DND-41 (cell line): Measurements from ENCODE around the gene ARHGAP32.

Experiments used
- ATAC-seq: fragments of 200-7000 bp; cut with Tn5 transposase; 3 replicates; pipeline ENCODE4 v1.9.1; 2021; ENCODE audit warnings: low read depth; ENCODE audit not compliant: insufficient read depth
- DNase-seq: peaks from one replicate; pipeline ENCODE4 v3.0.0-alpha.2; 2020
- H2AFZ ChIP-seq: 2 replicates; pipeline ENCODE4 v1.6.0; 2012; ENCODE audit warnings: low read depth, low read length
- H3K27ac ChIP-seq: 2 replicates; pipeline ENCODE4 v1.5.1; 2012; ENCODE audit warnings: low read length, inconsistent platforms
- H3K27me3 ChIP-seq: fragments of 200-600 bp; sonication (generic); 2 replicates; pipeline ENCODE4 v1.6.0; 2012; ENCODE audit warnings: low read length, mild to moderate bottlenecking, inconsistent platforms; ENCODE audit not compliant: insufficient read depth, poor library complexity
- H3K36me3 ChIP-seq: 2 replicates; pipeline ENCODE4 v1.5.1; 2012; ENCODE audit warnings: low read length, inconsistent platforms; ENCODE audit not compliant: insufficient read depth
- H3K4me1 ChIP-seq: 2 replicates; pipeline ENCODE4 v1.5.1; 2012; ENCODE audit warnings: mild to moderate bottlenecking, low read length; ENCODE audit not compliant: insufficient read depth
- H3K4me2 ChIP-seq: 2 replicates; pipeline ENCODE4 v1.6.0; 2012; ENCODE audit warnings: mild to moderate bottlenecking, moderate library complexity, low read length, inconsistent platforms; ENCODE audit not compliant: insufficient read depth
- H3K4me3 ChIP-seq, 2 experiments: fragments of 200-600 bp in 1 of 2; shearing (Covaris generic) in 1 of 2; 2 replicates each; pipeline ENCODE4 v1.5.1; 2012 to 2016; ENCODE audit warnings: inconsistent platforms in 2 of 2, low read length in 2 of 2, mild to moderate bottlenecking in 2 of 2, low read depth in 1 of 2, moderate library complexity in 1 of 2
- H3K79me2 ChIP-seq: 2 replicates; pipeline ENCODE4 v1.6.0; 2012; ENCODE audit warnings: low read length, inconsistent platforms; ENCODE audit not compliant: insufficient read depth
- H3K9ac ChIP-seq: 2 replicates; pipeline ENCODE4 v1.6.0; 2012; ENCODE audit warnings: low read depth, mild to moderate bottlenecking, inconsistent platforms, low read length, moderate library complexity
- H3K9me3 ChIP-seq: 2 replicates; pipeline ENCODE4 v1.5.1; 2012; ENCODE audit warnings: low read length, moderate library complexity, mild to moderate bottlenecking, inconsistent platforms; ENCODE audit not compliant: insufficient read depth, severe bottlenecking
- H4K20me1 ChIP-seq: 2 replicates; pipeline ENCODE4 v1.6.0; 2012; ENCODE audit warnings: low read length; ENCODE audit not compliant: insufficient read depth
- CTCF ChIP-seq: IDR thresholded peaks from 2 replicates; pipeline ENCODE4 v1.5.1; 2012; ENCODE audit warnings: borderline replicate concordance, low read length, moderate library complexity, mild to moderate bottlenecking; ENCODE audit not compliant: poor library complexity, severe bottlenecking; ENCODE audit errors: extremely low read depth
- EZH2 ChIP-seq: IDR thresholded peaks from 3 replicates; pipeline ENCODE4 v1.6.1; 2012; ENCODE audit warnings: borderline replicate concordance, low read depth, mild to moderate bottlenecking, moderate library complexity, low read length, inconsistent platforms; ENCODE audit not compliant: severe bottlenecking

Gene ARHGAP32

GRCh38 chr11:129056916-129057315 lies 135.2 kb downstream of the ARHGAP32 start:
- Histone ChIP-seq H3K36me3 (no peaks in the 10 kb centered on the region), H3K79me2 (no peaks in the 10 kb centered on the region), H3K9ac (no peak overlapping the region), H3K9me3 (no peaks in the 10 kb centered on the region), H4K20me1 (no peaks in the 10 kb centered on the region), H3K4me1 (no peaks in the 10 kb centered on the region), H2AFZ (no peak overlapping the region), H3K27ac (no peak overlapping the region), H3K4me3 (no peak overlapping the region), H3K4me2 (no peak overlapping the region), H3K27me3 (no peaks in the 10 kb centered on the region)
- DNase-seq (no peak), ATAC-seq (no peak)
- TF ChIP-seq CTCF (no peak), EZH2 (no peak)

DNA sequence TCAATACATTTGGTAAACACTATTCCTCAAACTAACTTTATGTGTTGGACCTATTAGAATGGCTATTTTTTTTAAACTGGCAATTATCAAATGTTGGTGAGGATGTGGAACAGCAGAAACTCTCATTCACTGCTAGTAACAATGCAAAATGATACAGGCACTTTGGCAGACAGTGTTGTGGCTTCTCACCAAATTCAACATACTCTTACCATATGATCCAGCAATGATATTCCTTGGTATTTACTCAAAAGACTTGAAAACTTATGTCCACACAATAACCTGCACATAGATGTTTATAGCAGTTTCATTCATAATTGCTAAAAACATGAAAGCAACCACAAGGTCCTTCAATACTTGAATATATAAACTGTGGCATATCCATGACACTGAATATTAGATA lies 136.9 kb downstream of the ARHGAP32 start:
- DNase-seq = no peak

GRCh38 chr11:129048911-129049310 lies 143.2 kb downstream of the ARHGAP32 start:
- H2AFZ ChIP-seq = no peak overlapping the region
- H3K36me3 ChIP-seq = no peaks in the 10 kb centered on the region
- H3K4me2 ChIP-seq = no peak overlapping the region
- ATAC-seq = no peak
- no peak overlapping the region for H3K9ac ChIP-seq
- no peak overlapping the region for H3K27ac ChIP-seq
- H3K4me3 ChIP-seq = no peak overlapping the region
- no peaks in the 10 kb centered on the region for H3K79me2 ChIP-seq
- H3K27me3 ChIP-seq = no peaks in the 10 kb centered on the region
- no peaks in the 10 kb centered on the region for H3K9me3 ChIP-seq
- no peaks in the 10 kb centered on the region for H3K4me1 ChIP-seq
- TF ChIP-seq EZH2 (no peak), CTCF (no peak)
- no peak for DNase-seq
- H4K20me1 ChIP-seq = no peaks in the 10 kb centered on the region

More for the DNA sequence above, 136.9 kb downstream of the ARHGAP32 start:
- Histone ChIP-seq H3K79me2 (no peaks in the 10 kb centered on the region), H3K27ac (no peak overlapping the region), H4K20me1 (no peaks in the 10 kb centered on the region), H3K4me2 (no peak overlapping the region), H2AFZ (no peak overlapping the region), H3K36me3 (no peaks in the 10 kb centered on the region), H3K4me3 (no peak overlapping the region), H3K9me3 (no peaks in the 10 kb centered on the region), H3K9ac (no peak overlapping the region), H3K4me1 (no peaks in the 10 kb centered on the region), H3K27me3 (no peaks in the 10 kb centered on the region)
- no peak for ATAC-seq
- TF ChIP-seq CTCF (no peak), EZH2 (no peak)

DNA sequence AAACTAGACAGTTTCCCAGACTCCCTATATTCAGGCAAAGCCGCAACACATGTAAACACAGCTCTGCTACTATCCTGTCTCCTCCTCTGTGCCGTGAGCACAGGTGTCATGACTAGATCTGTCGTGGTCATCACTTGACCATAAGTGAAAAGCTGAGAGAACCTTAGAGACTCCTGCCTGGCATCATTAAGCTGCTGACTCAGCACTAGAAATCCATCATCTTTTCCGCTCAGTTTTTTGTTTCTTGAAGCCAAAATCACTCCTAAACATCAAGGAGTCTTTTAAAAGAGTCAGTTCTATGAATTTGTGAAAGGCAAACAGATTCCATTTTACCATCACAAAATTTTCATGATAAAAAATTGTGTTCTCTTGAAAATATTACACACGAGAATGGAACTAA lies 147.0 kb downstream of the ARHGAP32 start:
- TF ChIP-seq CTCF (no peak), EZH2 (no peak)

More for the DNA sequence above, 147.0 kb downstream of the ARHGAP32 start:
- H3K4me2 ChIP-seq = no peak overlapping the region
- H3K36me3 ChIP-seq = no peaks in the 10 kb centered on the region
- no peaks in the 10 kb centered on the region for H3K27me3 ChIP-seq
- H3K4me1 ChIP-seq = no peaks in the 10 kb centered on the region
- no peaks in the 10 kb centered on the region for H4K20me1 ChIP-seq
- H3K4me3 ChIP-seq = no peak overlapping the region
- H3K9ac ChIP-seq = no peak overlapping the region
- H2AFZ ChIP-seq = no peak overlapping the region
- H3K27ac ChIP-seq = no peak overlapping the region
- no peaks in the 10 kb centered on the region for H3K79me2 ChIP-seq
- DNase-seq (no peak), ATAC-seq (no peak)
- H3K9me3 ChIP-seq = no peaks in the 10 kb centered on the region
